Natural killer cell (primary cell): Measurements from ENCODE around the gene AMER2. TPM values are rescaled to one million over a fixed set of nuclear protein-coding genes. Genes with fewer than 3 reads are reported as not detected.

Experiments
- ATAC-seq, 3 donors: fragments of 150-1000 bp in 2 of 3; fragments of 200-7000 bp in 1 of 3; cut with Tn5 transposase; 1 replicate in 1 of 3; 2 replicates in 2 of 3; pipeline ENCODE4 v1.10.0; 2021; ENCODE audit warnings: mild to moderate bottlenecking in 2 of 3, moderate library complexity in 2 of 3
- DNase-seq, 2 donors: peaks; one replicate each; pipeline versions ENCODE4 v3.0.0 to v3.0.0-alpha.2; 2013 to 2021; ENCODE audit warnings: mixed read lengths in 1 of 2
- H3K27ac ChIP-seq: one replicate; pipeline ENCODE4 v1.5.1; 2013; ENCODE audit warnings: mild to moderate bottlenecking, low read length
- H3K27me3 ChIP-seq: one replicate; pipeline ENCODE4 v1.6.1; 2013; ENCODE audit warnings: low read length; ENCODE audit not compliant: control insufficient read depth, insufficient read depth
- H3K36me3 ChIP-seq: one replicate; pipeline ENCODE4 v1.6.1; 2013; ENCODE audit warnings: low read length; ENCODE audit not compliant: control insufficient read depth, insufficient read depth
- H3K4me1 ChIP-seq: one replicate; pipeline ENCODE4 v1.6.1; 2013; ENCODE audit warnings: low read length; ENCODE audit not compliant: control insufficient read depth, insufficient read depth
- H3K4me3 ChIP-seq: one replicate; pipeline ENCODE4 v1.5.1; 2013; ENCODE audit warnings: low read length
- H3K9me3 ChIP-seq: one replicate; pipeline ENCODE4 v1.6.1; 2013; ENCODE audit warnings: low read length; ENCODE audit not compliant: control insufficient read depth, insufficient read depth
- H3K27ac Mint-ChIP-seq, 2 donors: one replicate each; pipeline ENCODE4 v1.8.0; 2022; ENCODE audit warnings: mild to moderate bottlenecking in 2 of 2, mixed read lengths in 2 of 2, moderate library complexity in 1 of 2
- H3K27me3 Mint-ChIP-seq, 2 donors: one replicate each; pipeline ENCODE4 v1.8.0; 2022; ENCODE audit warnings: low read depth in 2 of 2, mixed read lengths in 2 of 2
- H3K36me3 Mint-ChIP-seq: one replicate; pipeline ENCODE4 v1.8.0; 2022; ENCODE audit warnings: mixed read lengths
- H3K4me1 Mint-ChIP-seq, 2 donors: one replicate each; pipeline ENCODE4 v1.8.0; 2022; ENCODE audit warnings: mixed read lengths in 2 of 2
- H3K4me3 Mint-ChIP-seq: one replicate; pipeline ENCODE4 v1.8.0; 2022; ENCODE audit warnings: mild to moderate bottlenecking, moderate library complexity, mixed read lengths
- H3K9me3 Mint-ChIP-seq, 2 donors: one replicate each; pipeline ENCODE4 v1.8.0; 2022; ENCODE audit warnings: mixed read lengths in 2 of 2
- CTCF ChIP-seq: fragments of 200-600 bp; IDR thresholded peaks from one replicate; pipeline ENCODE4 v1.8.0; 2022; ENCODE audit warnings: antibody characterized with exemption
- WGBS: methylation state at CpG from one replicate; pipeline ENCODE4 v1.1.7; 2013; ENCODE audit warnings: missing lambda C conversion rate; ENCODE audit not compliant: insufficient coverage; 5-methylcytosine and 5-hydroxymethylcytosine counted together
- intact Hi-C: fragments of 100-400 bp; cut with micrococcal nuclease; formaldehyde crosslinking; loops from one replicate; pipeline ENCODE4 v1.14.2; 2022
- total RNA-seq, 4 donors: library from RNA; stranded (reverse); fragments of 120-200 nt in 1 of 4; gene quantifications; one replicate each; pipeline versions ENCODE4 v1.2.3 to v1.2.4, GENCODE V29; 2013 to 2022

AMER2 gene
- total RNA-seq, 3 donors from 2014 or later (not counting 1 experiment from before 2014, with no cell fraction given) = not detected

GRCh38 chr13:25180775-25181537 is 8.9 kb upstream of the AMER2 start:
- Mint-ChIP-seq H3K27me3 (peaks cover 10 to 27% of the 10 kb centered on the region in 2 donors), H3K27ac (no peak overlapping the region), H3K4me3 (no peak overlapping the region), H3K9me3 (no peaks in the 10 kb centered on the region), H3K4me1 (peaks cover 0 to 6% of the 10 kb centered on the region in 2 donors), H3K36me3 (no peaks in the 10 kb centered on the region)
- intact Hi-C loops = no loop called here
- no peak overlapping the region for H3K27ac ChIP-seq
- no peaks in the 10 kb centered on the region for H3K36me3 ChIP-seq
- TF ChIP-seq CTCF = no peak
- no peaks in the 10 kb centered on the region for H3K4me1 ChIP-seq
- H3K27me3 ChIP-seq = no peaks in the 10 kb centered on the region
- ATAC-seq (no peak), DNase-seq (no peak)
- 30% methylated on average over 3 of the region's 3 CpGs for WGBS
- H3K4me3 ChIP-seq = no peak overlapping the region
- H3K9me3 ChIP-seq = peaks cover 10% of the 10 kb centered on the region

DNA sequence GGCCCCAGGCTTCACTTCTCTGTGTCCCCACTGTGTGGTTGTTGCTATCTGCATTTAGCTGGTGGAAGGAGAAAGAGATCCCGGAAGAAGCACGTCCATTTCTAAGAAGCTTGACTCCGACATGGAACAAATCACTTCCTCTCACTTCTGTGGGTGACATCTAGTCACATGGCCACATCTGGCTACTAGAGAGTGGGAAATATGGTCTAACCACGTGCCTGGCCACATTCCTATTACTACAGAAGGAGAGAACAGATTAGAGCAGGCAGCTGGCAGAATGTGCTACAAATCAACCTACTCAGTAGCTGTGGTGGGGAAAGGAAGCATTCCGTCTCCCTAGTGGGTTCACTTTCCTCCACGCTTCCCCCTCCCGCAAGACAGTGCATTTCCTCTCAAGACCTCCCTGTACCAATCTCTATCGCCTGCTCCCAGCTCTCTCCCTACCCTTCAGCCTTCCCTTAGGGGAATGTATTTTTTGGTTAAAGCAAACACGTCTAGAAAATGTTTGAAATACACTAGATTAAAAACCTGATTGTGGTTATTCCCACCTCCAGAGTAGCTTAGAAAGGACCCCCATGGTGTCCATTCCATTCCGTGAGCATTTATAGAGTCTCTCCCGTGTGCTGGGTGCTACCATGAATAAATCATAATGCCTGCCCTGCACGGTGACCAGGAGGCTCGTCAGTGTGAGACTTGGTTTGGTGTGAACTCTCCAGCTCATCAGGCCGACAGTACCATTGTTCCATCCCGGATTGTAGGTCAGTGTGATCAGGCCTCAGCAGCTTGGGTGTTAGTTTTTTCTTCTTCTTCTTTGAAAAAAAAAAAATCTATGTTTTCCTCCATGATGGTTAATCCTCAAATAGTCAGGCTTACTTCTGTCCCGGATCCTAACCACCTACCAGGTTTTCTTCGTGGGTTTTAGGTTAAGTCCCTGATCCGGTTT is 8.0 kb upstream of the AMER2 start:
- WGBS = 47% methylated on average over 10 of the region's 18 CpGs
- Histone ChIP-seq H3K27ac (no peak overlapping the region), H3K27me3 (no peaks in the 10 kb centered on the region), H3K36me3 (no peaks in the 10 kb centered on the region), H3K9me3 (peaks cover 10% of the 10 kb centered on the region), H3K4me1 (no peaks in the 10 kb centered on the region), H3K4me3 (no peak overlapping the region)
- H3K27me3 Mint-ChIP-seq = peaks cover 10 to 35% of the 10 kb centered on the region in 2 donors
- H3K4me1 Mint-ChIP-seq = peaks cover 0 to 6% of the 10 kb centered on the region in 2 donors
- no peak for TF ChIP-seq CTCF
- H3K36me3 Mint-ChIP-seq = no peaks in the 10 kb centered on the region
- intact Hi-C loops = no loop called here
- H3K9me3 Mint-ChIP-seq = no peaks in the 10 kb centered on the region
- H3K27ac Mint-ChIP-seq = no peak overlapping the region
- DNase-seq (no peak), ATAC-seq (peak in 1 of 3 donors; percentile 45)
- H3K4me3 Mint-ChIP-seq = no peak overlapping the region

GRCh38 chr13:25179011-25179410 is 6.9 kb upstream of the AMER2 start:
- no peak overlapping the region for H3K4me3 Mint-ChIP-seq
- H3K27me3 Mint-ChIP-seq = peaks cover 17 to 33% of the 10 kb centered on the region in 2 donors
- H3K4me1 ChIP-seq = no peaks in the 10 kb centered on the region
- H3K9me3 Mint-ChIP-seq = no peaks in the 10 kb centered on the region
- peaks cover 10% of the 10 kb centered on the region for H3K9me3 ChIP-seq
- peaks cover 0 to 6% of the 10 kb centered on the region in 2 donors for H3K4me1 Mint-ChIP-seq
- ATAC-seq (no peak), DNase-seq (no peak)
- peaks cover 3% of the 10 kb centered on the region for H3K27me3 ChIP-seq
- intact Hi-C loops = no loop called here
- no peak for TF ChIP-seq CTCF
- 91% methylated on average over 3 of the region's 3 CpGs for WGBS
- H3K36me3 Mint-ChIP-seq = no peaks in the 10 kb centered on the region
- no peak overlapping the region for H3K27ac ChIP-seq
- no peak overlapping the region for H3K27ac Mint-ChIP-seq
- no peak overlapping the region for H3K4me3 ChIP-seq
- H3K36me3 ChIP-seq = no peaks in the 10 kb centered on the region
